Ammon's horn (tissue), 1 donor: ENCODE results near the gene DAAM1.

Source experiments
- DNase-seq: peaks from one replicate; pipeline ENCODE4 v3.0.0-alpha.2; 2016; ENCODE audit warnings: low spot score

The DAAM1 gene

DNA sequence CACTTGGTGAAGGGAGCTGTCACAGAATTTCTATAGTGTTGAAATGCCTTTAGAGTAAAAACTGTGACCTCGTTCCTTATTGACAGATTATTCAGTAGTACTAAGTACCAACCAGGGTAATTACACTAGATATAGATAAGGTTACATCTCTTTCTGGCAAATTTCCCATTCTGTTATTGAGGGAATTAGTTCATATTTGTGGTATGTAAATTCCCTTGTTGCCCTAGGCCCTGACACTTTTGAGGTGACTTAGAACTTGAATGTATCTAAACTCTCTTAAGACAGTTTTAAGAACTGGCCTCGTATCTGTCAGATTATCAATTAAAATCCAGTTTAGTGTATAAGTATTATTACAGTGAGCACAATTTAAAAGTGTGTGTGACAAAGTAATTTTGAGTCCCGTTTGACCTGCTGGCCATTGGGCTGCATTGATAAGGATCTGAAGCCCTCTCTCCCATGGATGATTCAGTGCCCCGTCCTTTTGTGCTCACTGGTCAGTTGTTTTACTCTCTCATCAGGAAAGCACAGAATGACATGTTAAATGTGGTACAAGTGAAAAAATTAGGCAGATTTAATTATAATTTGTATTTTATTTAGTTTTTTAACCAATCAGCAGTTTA, 153.5 kb downstream of the DAAM1 start:
- no peak for DNase-seq

DNA sequence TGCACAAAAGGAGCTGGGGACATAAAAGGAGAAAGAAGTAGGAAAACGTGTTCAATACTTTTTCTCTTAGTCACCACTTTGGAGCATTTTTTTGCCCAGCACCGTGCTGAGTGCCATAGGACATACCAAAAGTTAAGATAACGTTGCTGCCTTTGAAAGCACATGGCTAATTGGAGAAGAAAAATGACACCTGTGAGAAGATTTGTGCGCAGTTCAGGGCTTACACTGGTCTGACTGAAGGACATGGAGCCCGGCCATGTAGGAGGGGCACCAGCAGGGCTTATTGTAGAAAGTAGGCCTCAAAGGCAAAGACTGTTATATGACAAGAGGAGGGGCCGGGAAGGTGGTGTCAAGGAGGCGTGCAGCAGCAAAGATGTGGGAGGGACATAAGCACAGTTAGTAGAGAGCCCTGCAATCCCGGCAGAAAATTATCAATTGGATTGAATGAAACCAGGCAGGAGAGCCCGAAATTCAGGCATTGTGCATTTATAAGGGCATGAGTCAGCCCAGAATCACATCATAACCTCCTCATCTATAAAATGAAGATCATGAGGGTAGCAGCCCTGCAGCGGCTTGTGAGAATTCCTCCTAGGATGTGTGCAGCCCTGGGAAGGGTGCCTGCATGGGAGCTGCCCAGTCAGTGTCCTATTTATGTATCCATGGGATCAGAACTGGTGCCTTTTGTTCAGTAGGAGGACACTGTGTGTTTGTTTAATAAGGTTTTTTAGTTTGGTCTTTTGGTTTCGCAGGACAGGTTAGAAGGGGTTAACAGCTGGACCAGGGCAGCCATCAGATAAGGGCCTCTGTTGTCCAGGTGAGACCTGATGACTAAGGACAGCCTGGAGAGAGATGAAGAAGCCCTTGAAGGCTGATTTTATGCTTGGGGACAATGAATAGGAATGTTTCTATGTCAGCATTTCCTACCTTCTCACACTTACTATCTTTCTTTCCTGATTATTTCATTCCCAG, 154.3 kb downstream of the DAAM1 start:
- no peak for DNase-seq

DNA sequence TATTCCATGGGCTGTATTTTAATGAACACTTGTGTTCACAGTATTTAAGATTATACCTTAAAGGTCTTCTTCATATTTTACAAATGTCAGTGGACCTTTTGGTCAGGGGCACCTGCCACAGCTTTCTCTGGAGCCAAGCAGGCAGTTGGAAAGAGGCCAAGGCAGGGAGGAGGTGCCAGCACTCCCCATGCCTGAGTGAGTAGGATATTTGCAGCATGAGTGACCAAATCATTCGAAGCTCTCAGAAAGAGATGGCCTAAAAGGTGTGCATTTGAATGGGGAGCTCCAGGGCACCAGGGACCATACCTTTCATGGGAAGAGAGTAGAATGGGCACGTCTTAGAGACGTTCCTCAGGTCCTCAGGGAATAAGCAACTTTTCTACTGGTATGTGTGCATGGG, 155.1 kb downstream of the DAAM1 start:
- DNase-seq, result no peak

- DNase-seq, result no peak
These were observed 155.5 kb downstream of the DAAM1 start for GRCh38 chr14:59344016-59344415.

DNA sequence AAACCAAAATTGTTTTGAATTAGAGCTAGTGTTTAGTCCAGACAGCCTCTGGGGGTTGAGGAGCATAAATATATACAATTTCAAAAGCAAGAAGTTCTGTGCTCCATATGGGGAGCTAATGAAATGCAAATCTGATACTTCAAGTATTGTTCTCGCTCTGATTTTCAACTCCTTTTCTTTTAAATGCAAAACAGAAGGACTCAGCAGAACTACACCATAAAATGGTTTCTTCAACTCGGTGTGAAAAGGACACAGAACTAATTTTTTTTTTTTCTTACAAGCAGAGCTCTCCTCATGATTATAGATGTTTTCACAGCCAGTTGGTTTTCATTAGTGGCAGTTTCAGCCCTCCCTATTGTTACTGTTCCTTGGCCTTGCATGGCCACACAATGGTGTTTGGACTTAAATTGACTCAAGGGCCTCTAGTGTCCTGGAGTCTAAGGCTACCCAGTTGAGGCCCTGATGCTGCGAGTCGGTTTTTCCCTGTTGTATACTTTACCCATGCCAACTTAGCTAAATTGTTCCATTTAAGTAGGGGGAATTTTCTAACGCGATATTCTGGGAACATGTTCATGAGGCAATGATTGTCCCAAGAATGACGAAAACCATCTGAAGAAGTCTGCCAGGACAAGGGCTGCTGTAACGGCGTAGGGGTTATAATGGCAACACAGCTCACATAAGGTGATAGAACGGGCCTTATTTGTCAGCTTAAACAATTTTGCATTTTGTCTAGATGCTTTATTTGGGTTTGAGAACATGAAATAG, 156.4 kb downstream of the DAAM1 start:
- DNase-seq, result no peak

DNA sequence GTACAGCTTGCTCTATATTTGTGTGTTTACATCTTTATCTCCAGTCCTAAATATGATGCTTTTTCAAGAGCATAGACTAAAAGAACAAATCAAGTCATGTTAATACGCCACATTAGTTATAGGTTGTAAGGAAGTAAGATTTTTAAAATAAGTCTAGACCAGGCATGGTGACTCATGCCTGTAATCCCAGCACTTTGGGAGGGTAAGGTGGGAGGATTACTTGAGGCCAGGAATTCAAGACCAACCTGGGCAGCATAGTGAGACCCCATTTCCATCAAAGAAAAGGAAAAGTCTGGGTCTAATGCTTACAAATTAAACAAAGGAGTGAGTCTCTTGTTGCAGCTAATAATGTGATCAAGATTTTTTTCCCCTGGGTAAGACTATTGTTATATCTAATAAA, 157.9 kb downstream of the DAAM1 start:
- no peak for DNase-seq

DNA sequence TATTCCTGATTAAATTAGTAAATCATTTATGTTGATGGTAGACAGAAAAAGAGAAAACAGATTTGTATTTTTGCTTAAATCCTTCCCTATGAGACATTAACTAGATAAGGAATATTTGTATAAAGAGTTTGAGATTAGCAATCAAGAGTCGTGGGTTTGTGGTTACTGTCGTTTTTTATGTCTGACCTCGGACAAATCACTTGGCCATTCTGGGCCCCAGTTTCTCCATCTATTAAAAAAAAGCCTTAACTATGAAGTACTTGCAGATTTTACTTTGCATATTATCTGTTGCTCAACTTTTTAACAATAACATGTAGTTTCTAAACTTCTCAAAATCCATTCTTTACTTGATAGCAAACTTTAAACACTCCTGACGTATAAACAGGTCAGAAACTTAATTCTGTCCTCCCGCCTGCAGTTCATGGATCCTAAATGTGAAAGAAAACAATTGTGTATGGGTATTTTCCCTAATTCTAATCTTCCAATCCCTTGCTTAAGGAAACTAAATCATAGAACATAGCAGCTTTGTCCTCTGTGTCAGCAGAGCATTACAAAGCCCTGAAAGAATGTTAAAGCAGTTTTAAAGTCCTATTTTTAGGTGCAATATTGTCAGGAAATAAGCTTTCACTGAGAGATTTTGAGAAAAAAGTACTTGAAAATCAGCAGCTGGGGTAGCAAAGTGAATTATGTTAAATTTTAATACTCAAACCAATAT, 158.5 kb downstream of the DAAM1 start:
- DNase-seq, result no peak

DNA sequence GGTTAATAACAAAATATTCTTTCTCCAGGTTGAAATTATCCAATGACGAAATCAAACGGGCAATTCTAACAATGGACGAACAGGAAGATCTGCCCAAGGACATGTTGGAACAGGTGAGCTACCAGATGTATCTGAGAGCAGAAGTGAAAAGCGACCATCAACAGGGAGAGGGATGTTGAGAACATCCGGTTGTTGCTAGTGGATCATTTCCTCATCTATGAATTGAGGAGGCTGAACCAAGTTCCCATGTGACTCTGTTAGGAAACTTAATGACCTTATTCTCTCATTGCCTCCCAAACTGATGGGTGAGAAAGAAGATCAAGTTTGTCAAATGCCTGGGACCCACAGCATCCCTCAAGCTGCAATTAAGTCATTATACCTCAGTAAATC, 159.0 kb downstream of the DAAM1 start:
- DNase-seq, result no peak

DNA sequence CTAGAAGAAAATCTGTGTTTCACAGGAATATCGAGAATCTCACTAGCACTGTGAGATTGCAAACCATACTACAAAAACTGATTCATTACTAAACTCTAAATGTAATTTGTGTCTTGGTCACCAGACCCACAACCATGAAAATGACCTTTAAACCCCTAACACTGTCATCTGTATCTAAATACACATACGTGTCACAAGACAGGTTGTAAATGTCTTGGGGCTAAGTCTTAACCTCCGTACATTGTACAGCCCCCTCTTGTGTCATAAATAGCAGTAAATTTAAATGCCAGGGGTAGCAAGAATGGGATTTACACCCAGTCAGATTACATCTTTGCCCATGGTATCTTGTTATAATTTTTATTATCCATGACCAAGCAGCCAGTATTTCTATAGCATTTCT, 159.4 kb downstream of the DAAM1 start:
- DNase-seq, result no peak

DNA sequence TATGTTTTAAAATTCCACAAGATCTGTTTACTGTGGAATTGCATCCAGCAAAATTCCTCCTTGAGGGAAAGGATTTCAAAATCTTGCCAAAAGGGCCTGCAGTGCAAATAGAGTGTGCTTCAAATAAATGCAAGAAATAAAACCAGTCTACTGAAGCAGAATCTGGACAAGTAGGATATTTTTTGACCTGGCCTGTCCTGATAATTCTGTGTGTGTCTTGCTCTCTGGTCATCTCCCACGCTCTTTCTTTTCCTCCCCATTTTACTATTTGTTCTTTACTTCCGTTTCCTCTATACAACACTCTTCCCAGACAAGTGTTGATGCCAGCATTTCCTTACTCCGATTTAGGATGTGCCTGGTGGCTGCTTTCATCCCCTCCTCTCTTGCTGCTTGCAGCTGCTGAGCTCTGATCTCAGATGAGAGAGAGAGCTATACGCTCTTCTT, 160.8 kb downstream of the DAAM1 start:
- no peak for DNase-seq

GRCh38 chr14:59352961-59353360, 164.5 kb downstream of the DAAM1 start:
- DNase-seq, result no peak

DNA sequence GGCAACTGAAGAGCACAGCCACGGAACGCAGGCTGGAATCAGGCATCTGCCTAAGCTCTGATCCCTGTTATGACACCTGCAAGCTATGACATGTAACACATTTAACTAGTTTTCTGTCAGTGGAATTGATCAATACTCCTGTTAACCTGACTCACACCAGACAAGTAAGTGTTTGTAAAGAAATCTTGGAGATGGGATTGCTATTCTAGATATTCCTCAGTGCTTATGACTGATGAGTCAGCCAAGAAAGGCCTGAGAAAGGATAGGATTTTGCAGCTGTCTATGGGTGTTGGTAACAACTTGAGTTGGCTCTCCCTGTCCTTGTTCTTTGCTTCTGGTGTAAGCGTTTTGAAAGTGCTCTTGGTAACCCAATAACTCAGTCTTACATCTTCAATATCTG, 166.2 kb downstream of the DAAM1 start:
- no peak for DNase-seq

DNA sequence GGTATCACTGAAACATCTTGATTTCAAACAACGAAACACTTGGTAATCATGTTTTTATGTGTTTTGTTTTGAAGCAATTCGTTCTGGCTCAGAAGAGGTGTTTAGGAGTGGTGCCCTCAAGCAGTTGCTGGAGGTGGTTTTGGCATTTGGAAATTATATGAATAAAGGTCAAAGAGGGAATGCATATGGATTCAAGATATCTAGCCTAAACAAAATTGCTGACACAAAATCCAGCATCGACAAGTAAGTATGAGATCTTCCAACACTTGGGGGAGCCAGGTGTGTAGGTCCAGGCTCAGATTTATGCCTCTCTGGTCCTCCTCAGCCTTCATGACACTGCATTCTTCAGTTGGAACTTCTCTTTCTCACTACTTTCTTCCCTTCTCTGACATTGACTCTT, 166.6 kb downstream of the DAAM1 start:
- DNase-seq, result no peak

DNA sequence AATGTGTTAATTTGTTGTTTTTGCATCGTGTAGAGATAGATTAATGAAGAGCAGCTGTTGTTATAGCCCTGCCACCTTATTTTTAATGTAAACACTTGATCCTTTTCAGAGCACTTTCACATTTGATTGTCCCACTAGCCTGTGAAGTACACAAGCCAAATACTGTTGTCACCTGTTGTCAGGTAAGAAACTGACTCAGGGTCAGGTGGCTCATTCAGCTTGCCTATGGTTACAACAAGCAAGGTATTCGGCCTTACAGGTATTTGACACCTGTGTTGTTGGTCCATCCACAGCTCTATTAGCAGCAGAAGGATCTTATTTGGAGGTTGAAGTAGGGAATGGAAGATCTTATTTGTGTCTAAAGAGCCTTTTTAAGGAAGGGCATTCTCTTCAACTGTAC, 167.8 kb downstream of the DAAM1 start:
- DNase-seq, result no peak

- DNase-seq, result no peak
These were observed 168.3 kb downstream of the DAAM1 start for GRCh38 chr14:59356767-59357166.

GRCh38 chr14:59358102-59358501, 169.6 kb downstream of the DAAM1 start:
- DNase-seq, result no peak

DNA sequence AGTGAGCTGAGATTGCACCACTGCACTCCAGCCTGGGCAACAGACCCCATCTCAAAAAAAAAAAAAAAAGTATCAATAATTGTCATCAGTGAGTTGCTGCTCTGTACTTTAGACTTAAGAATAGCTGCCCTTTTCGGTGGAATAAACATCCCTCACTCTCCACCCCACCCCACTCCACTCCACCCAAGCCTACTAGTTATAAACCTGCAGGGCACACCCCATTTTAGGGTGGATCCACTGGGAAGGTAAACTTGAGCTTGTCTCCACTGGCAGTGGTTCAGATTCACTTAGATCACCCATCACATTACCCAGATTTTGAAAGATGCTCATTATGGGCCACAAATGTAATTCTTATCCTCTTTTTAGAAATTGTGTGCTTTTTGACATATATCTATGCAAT, 170.3 kb downstream of the DAAM1 start:
- DNase-seq, result no peak

DNA sequence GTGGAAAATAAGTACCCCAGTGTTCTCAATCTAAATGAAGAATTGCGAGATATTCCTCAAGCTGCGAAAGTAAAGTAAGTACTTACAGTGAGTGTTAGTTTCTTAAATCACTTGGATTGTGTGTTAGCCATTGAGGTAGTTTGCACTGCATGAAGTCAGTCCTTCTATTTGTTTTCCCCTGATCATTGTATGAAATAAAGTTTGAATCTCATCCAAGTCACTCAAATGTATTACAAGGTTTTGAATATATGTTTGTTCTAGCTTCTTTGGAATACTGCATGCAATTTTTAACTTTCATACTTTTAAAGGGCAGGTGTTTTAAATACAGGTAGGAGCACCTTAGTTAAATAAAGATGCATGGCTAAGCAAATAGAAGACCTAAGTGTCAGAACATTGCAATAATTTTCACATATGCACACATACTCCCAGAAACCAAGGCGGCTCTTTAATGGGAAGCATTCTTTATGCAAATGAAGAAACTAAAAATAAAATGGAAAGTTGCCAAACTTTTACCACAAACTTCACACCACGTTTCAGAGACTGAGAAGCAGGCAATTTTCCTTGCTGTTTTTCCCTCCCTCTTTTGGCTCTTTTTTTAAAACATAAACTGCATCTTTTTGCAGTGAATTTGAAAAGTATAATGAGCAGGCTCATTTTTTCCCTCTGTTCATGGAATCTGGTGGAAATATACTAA, 171.1 kb downstream of the DAAM1 start:
- no peak for DNase-seq

DNA sequence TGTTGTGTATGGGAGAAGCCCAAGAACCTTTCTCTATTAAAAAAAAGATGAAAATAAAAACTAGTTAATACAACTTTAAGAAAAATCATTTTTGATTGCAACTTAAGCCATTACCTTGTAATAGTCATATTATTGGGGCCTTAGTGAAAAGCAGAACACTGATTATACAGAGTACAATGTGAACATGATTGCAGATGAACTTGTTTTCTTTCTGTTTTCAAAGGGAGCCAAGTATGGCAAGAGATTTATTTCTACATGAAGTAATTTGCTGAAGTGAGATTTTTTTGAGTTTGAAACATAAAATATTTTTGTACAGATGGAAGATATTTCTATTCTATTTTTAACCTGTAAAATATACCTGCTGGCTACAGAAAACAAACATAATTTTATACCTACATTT, 171.8 kb downstream of the DAAM1 start:
- no peak for DNase-seq

DNA sequence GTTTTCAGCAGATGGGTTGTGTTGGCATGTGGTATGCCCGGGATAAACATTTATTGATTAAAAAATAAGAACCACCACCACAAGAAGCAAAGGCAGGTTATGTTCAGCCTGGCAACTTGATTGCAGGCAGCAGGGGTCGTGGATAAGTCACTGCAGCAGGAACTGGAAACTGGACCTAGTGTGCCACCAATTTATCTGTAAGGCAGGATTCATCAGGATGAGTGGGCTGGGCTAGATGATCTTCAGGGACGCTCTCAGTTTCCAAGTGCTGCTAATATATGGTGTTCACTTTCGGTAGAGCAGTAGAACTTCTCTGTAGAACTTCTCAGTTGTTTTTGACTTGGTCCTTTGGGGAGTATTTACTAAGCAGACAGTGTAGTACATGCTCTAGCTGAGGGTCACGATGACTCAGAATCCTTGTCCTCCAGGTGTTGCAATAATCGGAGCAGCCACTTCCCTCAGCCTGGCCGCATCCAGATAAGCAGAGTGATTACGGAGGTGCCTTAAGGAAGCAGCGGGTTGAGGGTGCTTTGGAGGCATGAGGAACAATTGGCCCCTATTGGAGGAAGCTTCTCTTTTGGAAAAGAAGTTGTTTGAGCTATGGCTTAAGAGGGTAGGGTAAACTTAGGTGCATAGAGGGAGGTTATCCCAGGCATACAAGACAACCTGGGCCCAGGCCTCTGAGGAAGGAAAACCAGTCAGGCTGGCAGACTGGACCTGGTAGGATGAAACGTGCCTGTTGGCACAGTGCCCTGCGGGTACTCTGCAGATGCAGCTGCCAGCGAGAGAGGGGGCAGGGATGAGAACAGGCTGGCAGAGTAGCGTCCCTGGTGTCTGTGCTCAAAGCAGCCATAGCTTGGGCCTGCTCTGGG, 172.7 kb downstream of the DAAM1 start:
- peak; percentile 60 for DNase-seq
